Right renal cortex interstitium (tissue), 3 donors: ENCODE results near the gene NDUFV1. TPM values are rescaled to one million over a fixed set of nuclear protein-coding genes. Genes with fewer than 3 reads are reported as not detected.
"Not testable (repeated sequence)": the region's sequence is repeated elsewhere in the genome, so short reads cannot be mapped to it uniquely, and the experiment has no call there.

Experiments used
- DNase-seq, 3 donors: peaks; one replicate each; pipeline ENCODE4 v3.0.0-alpha.2; 2013; ENCODE audit warnings: low read depth in 3 of 3, low spot score in 2 of 3
- polyA plus RNA-seq, 3 donors: library from polyadenylated mRNA; unstranded; fragments of 120-200 nt; gene quantifications; one replicate each; pipeline ENCODE4 v1.2.1, GENCODE V29; 2013; ENCODE audit not compliant: insufficient read length in 3 of 3

Gene NDUFV1
- polyA plus RNA-seq, 3 donors, result 149 to 153 (median 149) TPM

- no peak for DNase-seq
Measured at GRCh38 chr11:67649634-67650510, 43.1 kb downstream of the NDUFV1 start.

DNA sequence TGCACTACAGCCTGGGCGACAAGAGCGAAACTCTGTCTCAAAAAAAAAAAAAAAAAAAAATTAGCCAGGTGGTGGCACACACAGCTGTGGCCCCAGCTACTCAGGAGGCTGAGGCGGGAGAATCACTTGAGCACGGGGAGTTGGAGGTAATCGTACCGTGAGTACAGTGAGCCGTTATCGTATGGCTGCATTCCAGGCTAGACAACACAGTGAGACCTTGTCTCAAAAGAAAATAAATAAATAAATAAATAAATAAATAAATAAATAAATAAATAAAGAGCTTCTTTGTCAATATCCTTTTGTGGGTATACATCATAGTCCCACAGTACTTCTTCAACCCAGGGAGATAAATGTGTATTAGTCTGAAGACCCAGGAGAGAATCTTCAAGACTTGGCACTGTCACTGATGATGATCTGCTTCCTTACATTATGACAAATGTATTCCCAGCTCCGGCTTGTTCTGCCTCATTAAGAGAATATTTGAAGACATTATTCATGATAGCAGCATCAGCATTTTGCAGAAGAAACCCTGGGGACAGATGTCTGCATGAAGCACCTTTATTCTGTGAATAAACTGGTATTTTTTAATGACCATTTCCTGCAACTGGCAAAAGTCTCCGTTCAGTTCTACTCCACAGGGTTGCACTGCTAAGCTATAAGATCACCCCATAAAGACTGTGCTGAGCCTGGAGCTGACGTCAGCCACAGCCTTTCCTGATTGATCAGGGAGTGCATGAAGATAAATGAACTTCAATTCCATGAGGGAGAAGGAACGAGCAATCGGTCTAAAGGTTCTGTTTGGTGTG lies 45.4 kb downstream of the NDUFV1 start:
- no peak for DNase-seq

DNA sequence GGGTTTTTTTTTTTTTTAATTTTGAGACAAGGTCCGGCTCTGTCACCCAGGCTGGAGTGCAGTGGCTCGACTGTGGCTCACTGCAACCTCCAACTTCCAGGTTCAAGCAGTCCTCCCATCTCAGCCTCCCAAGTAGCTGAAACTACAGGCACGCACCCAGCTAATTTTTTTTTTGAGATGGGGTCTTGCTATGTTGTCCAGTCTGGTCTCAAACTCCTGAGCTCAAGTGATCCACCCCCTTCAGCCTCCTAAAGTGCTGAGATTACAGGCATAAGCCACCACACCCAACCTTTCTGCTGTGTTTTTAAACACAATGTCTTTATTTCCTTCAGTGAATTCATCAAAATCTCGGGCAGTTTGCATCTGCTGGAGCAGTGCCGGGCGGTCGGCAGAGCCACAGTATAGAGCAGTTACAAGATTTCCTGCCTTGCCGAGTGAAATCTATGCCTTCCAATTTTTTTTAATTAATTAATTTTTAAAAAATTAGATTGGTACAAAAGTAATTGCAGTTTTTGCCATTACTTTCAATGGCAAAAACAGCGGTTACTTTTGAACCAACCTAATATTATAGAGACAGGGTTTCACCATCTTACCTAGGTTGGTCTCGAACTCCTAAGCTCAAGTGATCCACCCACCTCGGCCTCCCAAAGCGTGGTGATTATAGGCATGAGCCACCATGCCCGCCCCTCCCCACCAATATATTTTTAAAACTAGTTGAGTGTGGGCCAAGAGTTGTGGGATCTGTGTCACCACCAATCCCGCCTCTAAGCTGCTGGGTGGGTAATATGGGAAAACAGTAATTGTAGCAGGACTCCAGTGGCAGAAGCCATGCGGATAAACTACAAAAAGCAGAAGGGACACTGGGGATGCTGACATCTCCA lies 46.5 kb downstream of the NDUFV1 start:
- no peak for DNase-seq

DNA sequence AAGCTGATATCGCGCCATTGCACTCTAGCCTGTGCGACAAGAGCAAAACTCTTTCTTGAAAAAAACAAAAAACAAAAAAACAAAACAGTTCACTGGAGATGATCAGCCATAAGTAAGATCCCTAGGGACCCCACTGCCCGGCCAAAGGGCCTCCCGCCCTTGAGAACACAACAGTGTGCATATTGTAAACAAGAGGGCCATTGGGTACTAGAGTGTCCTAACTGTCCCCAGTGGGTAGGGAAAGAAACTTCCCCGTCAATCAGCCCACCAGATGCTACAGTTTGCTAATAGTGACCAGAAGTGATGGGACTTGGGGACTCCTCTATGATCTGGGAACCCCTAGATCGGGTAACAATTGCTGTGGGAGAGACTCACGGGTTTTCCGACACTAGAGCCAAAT lies 47.5 kb downstream of the NDUFV1 start:
- DNase-seq, result no peak

DNA sequence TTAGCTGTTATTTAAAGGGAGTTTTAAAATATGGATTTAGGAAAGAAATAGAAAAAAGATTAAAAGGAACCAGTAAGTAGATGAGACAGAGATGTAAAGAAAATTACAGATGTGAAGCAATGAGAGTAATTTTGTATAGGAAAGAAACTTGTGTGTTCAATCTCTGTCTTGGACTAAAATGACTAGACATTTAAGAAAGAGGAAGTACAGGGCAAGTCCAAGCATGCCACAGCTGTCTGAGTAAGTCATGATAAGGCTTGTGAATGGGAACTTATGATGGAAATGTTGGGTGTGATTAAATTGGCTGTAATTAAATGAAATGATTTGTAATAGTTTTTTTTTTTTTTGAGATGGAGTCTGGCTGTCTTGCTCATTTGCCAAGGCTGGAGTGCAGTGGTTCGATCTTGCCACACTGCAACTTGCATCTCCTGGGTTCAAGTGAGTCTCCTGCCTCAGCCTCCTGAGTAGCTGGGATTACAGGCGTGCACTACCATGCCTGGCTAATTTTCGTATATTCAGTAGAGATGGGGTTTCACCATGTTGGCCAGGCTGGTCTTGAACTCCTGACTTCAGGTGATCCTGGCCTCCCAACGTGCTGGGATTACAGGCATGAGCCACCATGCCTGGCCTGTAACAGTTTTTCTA lies 49.7 kb downstream of the NDUFV1 start:
- DNase-seq, result no peak

DNA sequence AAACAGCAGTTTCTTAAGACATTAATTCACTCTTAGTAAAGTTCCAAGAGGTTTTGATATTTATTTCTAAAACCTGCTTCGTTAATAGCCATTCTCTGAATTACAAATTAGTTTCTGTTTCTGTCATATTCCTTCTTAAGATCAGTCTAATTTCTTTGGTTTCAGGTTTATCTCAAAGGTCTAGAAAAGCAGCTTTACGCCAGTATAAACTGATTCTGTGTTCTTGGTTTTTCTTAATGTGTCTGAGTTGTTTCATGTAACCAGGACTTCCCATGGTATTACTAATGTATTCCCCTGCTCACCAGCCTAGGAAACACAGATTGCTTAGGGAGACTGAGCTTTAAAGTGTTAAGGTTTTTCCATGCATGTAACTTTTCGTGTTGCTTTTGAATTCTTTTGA lies 50.6 kb downstream of the NDUFV1 start:
- DNase-seq, result no peak

GRCh38 chr11:67659651-67660165 lies 53.0 kb downstream of the NDUFV1 start:
- DNase-seq, result not testable (repeated sequence)

DNA sequence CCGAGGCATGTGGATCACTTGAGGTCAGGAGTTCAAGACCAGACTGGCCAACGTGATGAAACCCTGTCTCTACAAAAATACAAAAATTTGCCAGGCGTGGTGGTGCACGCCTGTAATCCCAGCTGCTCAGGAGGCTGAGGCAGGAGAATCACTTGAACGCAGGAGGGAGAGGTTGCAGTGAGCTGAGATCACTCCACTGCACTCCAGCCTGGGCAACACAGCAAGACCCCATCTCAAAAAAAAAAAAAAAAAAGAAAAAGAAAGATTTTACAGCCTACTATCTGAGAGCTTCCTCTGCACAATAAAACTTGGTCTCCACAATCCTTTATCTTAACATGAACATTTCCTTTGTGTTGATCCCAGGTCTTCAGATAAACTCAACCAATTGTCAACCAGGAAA lies 54.0 kb downstream of the NDUFV1 start:
- not testable (repeated sequence) for DNase-seq

Other genes starting within 250 kb of the NDUFV1 start
- gene CLCF1, start 233.3 kb upstream of the NDUFV1 start, polyA plus RNA-seq, result 1 to 10 TPM; 4.2 to 4.8 (median 4.5) TPM
- 10 to 100 TPM; 15.4 to 16.4 (median 16.4) TPM for gene RAD9A, start 214.9 kb upstream of the NDUFV1 start, polyA plus RNA-seq
- 100 to 1,000 TPM; 132 to 171 (median 159) TPM for gene PPP1CA, start 205.1 kb upstream of the NDUFV1 start, polyA plus RNA-seq
- 1 to 10 TPM; 3.8 to 4.2 (median 4.2) TPM for gene TBC1D10C, start 202.9 kb upstream of the NDUFV1 start, polyA plus RNA-seq
- gene CARNS1, start 191.3 kb upstream of the NDUFV1 start, polyA plus RNA-seq, result 1 to 10 TPM; 1.1 to 1.5 (median 1.4) TPM
- gene RPS6KB2, start 178.4 kb upstream of the NDUFV1 start, polyA plus RNA-seq, result 10 to 100 TPM; 36.0 to 45.1 (median 39.1) TPM
- gene PTPRCAP, start 169.3 kb upstream of the NDUFV1 start, polyA plus RNA-seq, result 1 to 10 TPM in 2 of 3 donors, under 1 TPM in 1; 0.85 to 2.6 (median 1.9) TPM
- gene CORO1B, start 163.5 kb upstream of the NDUFV1 start, polyA plus RNA-seq, result 10 to 100 TPM; 55.1 to 65.0 (median 64.0) TPM
- gene GPR152, start 154.2 kb upstream of the NDUFV1 start, polyA plus RNA-seq, result not detected
- 1 to 10 TPM in 1 of 3 donors, under 1 TPM in 2; 0.44 to 1.0 (median 0.64) TPM for gene CABP4, start 151.6 kb upstream of the NDUFV1 start, polyA plus RNA-seq
- 10 to 100 TPM; 36.0 to 45.1 (median 42.7) TPM for gene TMEM134, start 137.7 kb upstream of the NDUFV1 start, polyA plus RNA-seq
- gene AIP, start 123.9 kb upstream of the NDUFV1 start, polyA plus RNA-seq, result 10 to 100 TPM; 61.9 to 72.1 (median 66.7) TPM
- gene PITPNM1, start 101.6 kb upstream of the NDUFV1 start, polyA plus RNA-seq, result 10 to 100 TPM; 21.5 to 26.4 (median 23.8) TPM
- gene CDK2AP2, start 98.8 kb upstream of the NDUFV1 start, polyA plus RNA-seq, result 10 to 100 TPM; 31.3 to 46.8 (median 36.5) TPM
- gene CABP2, start 83.5 kb upstream of the NDUFV1 start, polyA plus RNA-seq, result under 1 TPM in 2 of 3 donors, not detected in 1; 0.23 to 0.24 TPM
- gene GSTP1, start 23.1 kb upstream of the NDUFV1 start, polyA plus RNA-seq, result 100 to 1,000 TPM; 671 to 854 (median 757) TPM
- gene NUDT8, start 23.0 kb downstream of the NDUFV1 start, polyA plus RNA-seq, result 1 to 10 TPM; 3.3 to 5.3 (median 3.4) TPM
- gene TBX10, start 32.8 kb downstream of the NDUFV1 start, polyA plus RNA-seq, result not detected
- 10 to 100 TPM; 16.8 to 24.9 (median 23.2) TPM for gene ACY3, start 43.8 kb downstream of the NDUFV1 start, polyA plus RNA-seq
- gene ALDH3B2, start 67.7 kb downstream of the NDUFV1 start, polyA plus RNA-seq, result 1 to 10 TPM; 1.8 to 3.1 (median 2.0) TPM